GM12878 (cell line): ENCODE results near the gene GNA15. TPM values are rescaled to one million over a fixed set of nuclear protein-coding genes. Genes with fewer than 3 reads are reported as not detected.

Experiments used
- ATAC-seq: fragments of 200-7000 bp; cut with Tn5 transposase; 3 replicates; pipeline ENCODE4 v1.9.1; 2020; ENCODE audit warnings: mild to moderate bottlenecking, moderate library complexity
- BruUV-seq: library from RNA; stranded (reverse); fragments of 400-500 nt; replicated peaks from 2 replicates; lab custom pipeline; 2021; lab: Mats Ljungman, UMichigan
- CTCF ChIA-PET: fragments of 300-600 bp; sonication (Branson Sonifier 250); formaldehyde crosslinking; extraction: SDS; loops from one replicate; lab custom pipeline; 2021; ENCODE audit warnings: inconsistent platforms; lab: Yijun Ruan, JAX
- POLR2A ChIA-PET: fragments of 350-600 bp; formaldehyde crosslinking; extraction: SDS; loops from one replicate; lab custom pipeline; 2021; ENCODE audit warnings: inconsistent platforms; lab: Charles Lee
- RAD21 ChIA-PET: fragments of 300-600 bp; sonication (Branson Sonifier 250); formaldehyde crosslinking; loops from one replicate; lab custom pipeline; 2023; ENCODE audit warnings: antibody characterized with exemption; ENCODE audit not compliant: unreplicated experiment; lab: Charles Lee
- SMC1A ChIA-PET: fragments of 300-600 bp; sonication (Branson Sonifier 250); formaldehyde crosslinking; loops from one replicate; lab custom pipeline; 2023; ENCODE audit not compliant: unreplicated experiment, uncharacterized antibody; lab: Charles Lee
- DNase-seq: peaks from one replicate; pipeline ENCODE4 v3.0.0-alpha.2; 2011; ENCODE audit warnings: low read depth, low spot score
- FAIRE-seq: peaks from 3 replicates; lab custom pipeline; 2011; peaks lifted over from hg19 to GRCh38; lab: Jason Lieb, UNC
- H2AFZ ChIP-seq: 2 replicates; pipeline ENCODE4 v1.6.0; 2011; ENCODE audit warnings: low read depth, low read length, control low read depth; ENCODE audit not compliant: control insufficient read depth
- H3K27ac ChIP-seq: 2 replicates; pipeline ENCODE4 v1.5.1; 2011; ENCODE audit warnings: control low read depth; ENCODE audit not compliant: control insufficient read depth, insufficient read depth
- H3K27me3 ChIP-seq, 2 experiments: replicated peaks in 1 of 2; 2 replicates each; pipeline versions ENCODE4 v1.6.0 to v1.6.1; 2011; ENCODE audit warnings: low read length in 1 of 2; ENCODE audit not compliant: control insufficient read depth in 2 of 2, insufficient read depth in 2 of 2
- H3K36me3 ChIP-seq, 2 experiments: 2 replicates each; pipeline ENCODE4 v1.5.1; 2011; ENCODE audit warnings: low read length in 1 of 2; ENCODE audit not compliant: control insufficient read depth in 2 of 2, insufficient read depth in 2 of 2
- H3K4me1 ChIP-seq: 2 replicates; pipeline ENCODE4 v1.6.1; 2011; ENCODE audit warnings: mild to moderate bottlenecking, low read length, moderate library complexity, mixed read lengths; ENCODE audit not compliant: control insufficient read depth, insufficient read depth
- H3K4me2 ChIP-seq: 2 replicates; pipeline ENCODE4 v1.6.0; 2011; ENCODE audit warnings: control low read depth; ENCODE audit not compliant: control insufficient read depth, insufficient read depth
- H3K4me3 ChIP-seq: fragments of 200-600 bp; sonication (generic); 2 replicates; pipeline ENCODE4 v1.5.1; 2016
- H3K79me2 ChIP-seq: 2 replicates; pipeline ENCODE4 v1.6.0; 2011; ENCODE audit warnings: low read length; ENCODE audit not compliant: control insufficient read depth, insufficient read depth
- H3K9ac ChIP-seq: 2 replicates; pipeline ENCODE4 v1.8.0; 2011; ENCODE audit warnings: low read length, control low read depth, mixed read lengths; ENCODE audit not compliant: control insufficient read depth, insufficient read depth
- H3K9me3 ChIP-seq: replicated peaks from 3 replicates; pipeline ENCODE4 v1.5.1; 2011; ENCODE audit warnings: mild to moderate bottlenecking, low read length; ENCODE audit not compliant: control insufficient read depth, insufficient read depth
- H4K20me1 ChIP-seq: 2 replicates; pipeline ENCODE4 v1.6.0; 2011; ENCODE audit not compliant: control insufficient read depth, insufficient read depth
- ATF2 ChIP-seq: IDR thresholded peaks from 2 replicates; pipeline ENCODE4 v1.6.1; 2012; ENCODE audit warnings: low read length, inconsistent platforms
- BACH1 ChIP-seq: fragments of 450-650 bp; IDR thresholded peaks from 2 replicates; pipeline ENCODE4 v1.6.1; 2017; ENCODE audit warnings: mild to moderate bottlenecking, borderline replicate concordance
- BMI1 ChIP-seq: fragments of 450-650 bp; IDR thresholded peaks from 2 replicates; pipeline ENCODE4 v1.6.1; 2016; ENCODE audit warnings: mild to moderate bottlenecking, moderate library complexity, borderline replicate concordance
- CTCF ChIP-seq, 3 experiments: IDR thresholded peaks in 2 of 3; conservative IDR thresholded peaks in 1 of 3; 2 replicates each; pipeline ENCODE4 v1.5.1; 2011; ENCODE audit warnings: low read depth in 3 of 3, low read length in 3 of 3, mild to moderate bottlenecking in 3 of 3, control low read depth in 2 of 3, moderate library complexity in 2 of 3, inconsistent platforms in 1 of 3, mixed read lengths in 1 of 3; ENCODE audit not compliant: control insufficient read depth in 2 of 3, insufficient read depth in 1 of 3; ENCODE audit errors: extremely low read depth in 1 of 3
- FOXM1 ChIP-seq: IDR thresholded peaks from 2 replicates; pipeline ENCODE4 v1.6.1; 2012; ENCODE audit warnings: low read depth, mild to moderate bottlenecking, inconsistent platforms, low read length, moderate library complexity
- MYB ChIP-seq: fragments of 150-350 bp; IDR thresholded peaks from 2 replicates; pipeline ENCODE4 v1.6.1; 2014; ENCODE audit warnings: mild to moderate bottlenecking, low read depth, low read length, borderline replicate concordance
- NFXL1 ChIP-seq: fragments of 450-650 bp; IDR thresholded peaks from 2 replicates; pipeline ENCODE4 v1.6.1; 2017; ENCODE audit warnings: antibody characterized with exemption, mild to moderate bottlenecking, borderline replicate concordance
- NRF1 ChIP-seq: conservative IDR thresholded peaks from 2 replicates; pipeline ENCODE4 v1.6.1; 2011; ENCODE audit warnings: mild to moderate bottlenecking, low read depth, low read length, improper control_type of control experiment
- POU2F2 ChIP-seq: IDR thresholded peaks from 3 replicates; pipeline ENCODE4 v1.6.1; 2011; ENCODE audit warnings: low read depth, mild to moderate bottlenecking, low read length, borderline replicate concordance
- RBBP5 ChIP-seq: fragments of 200-600 bp; sonication (generic); conservative IDR thresholded peaks from 2 replicates; pipeline ENCODE4 v1.6.1; 2016
- RCOR1 ChIP-seq: conservative IDR thresholded peaks from 2 replicates; pipeline ENCODE4 v1.6.1; 2012; ENCODE audit warnings: low read depth, low read length, improper control_type of control experiment
- SMARCA5 ChIP-seq: fragments of 450-650 bp; IDR thresholded peaks from 2 replicates; pipeline ENCODE4 v1.6.1; 2017; ENCODE audit warnings: mild to moderate bottlenecking
- SPI1 ChIP-seq: IDR thresholded peaks from 2 replicates; pipeline ENCODE4 v1.6.1; 2011; ENCODE audit warnings: low read depth, mild to moderate bottlenecking, low read length, moderate library complexity, borderline replicate concordance; ENCODE audit not compliant: insufficient read depth
- SUPT20H ChIP-seq: IDR thresholded peaks from 2 replicates; pipeline ENCODE4 v1.6.1; 2011; ENCODE audit warnings: low read depth, mild to moderate bottlenecking, low read length, moderate library complexity, borderline replicate concordance; ENCODE audit not compliant: control insufficient read depth
- TBL1XR1 ChIP-seq: IDR thresholded peaks from 2 replicates; pipeline ENCODE4 v1.6.1; 2012; ENCODE audit warnings: low read depth, low read length, improper control_type of control experiment
- TCF3 ChIP-seq: IDR thresholded peaks from 2 replicates; pipeline ENCODE4 v1.6.1; 2012; ENCODE audit warnings: low read depth, mild to moderate bottlenecking, low read length, borderline replicate concordance; ENCODE audit not compliant: insufficient read depth
- ZNF622 ChIP-seq: fragments of 450-650 bp; IDR thresholded peaks from 2 replicates; pipeline ENCODE4 v1.6.1; 2017; ENCODE audit warnings: mild to moderate bottlenecking, inconsistent platforms
- WGBS: methylation state at CpG from one replicate; pipeline ENCODE4 v1.1.6; 2016; ENCODE audit warnings: low lambda C conversion rate; ENCODE audit not compliant: insufficient replicate concordance, insufficient coverage; ENCODE audit errors: missing lambda C conversion rate; 5-methylcytosine and 5-hydroxymethylcytosine counted together
- in situ Hi-C: fragments of 300-500 bp; cut with MboI; formaldehyde crosslinking; loops from 9 replicates; pipeline ENCODE4 v1.14.3; 2018; ENCODE audit warnings: mixed read lengths
- intact Hi-C: fragments of 100-400 bp; cut with micrococcal nuclease; formaldehyde crosslinking; loops from one replicate; pipeline ENCODE4 v1.14.2; 2022; ENCODE audit not compliant: unreplicated experiment
- polyA plus RNA-seq, 11 experiments: library from polyadenylated mRNA; depleted of rRNA in 4 of 11; unstranded in 6 of 11; stranded (reverse) in 5 of 11; fragments of >200 nt; fragmentation: Nextera tagmentation in 4 of 11; fragmentation: Illumina TruSeq in 1 of 11; extraction: Ambion mirVana in 4 of 11; extraction: Trizol in 1 of 11; gene quantifications; 1 replicate in 1 of 11; 2 replicates in 10 of 11; pipeline versions ENCODE4 v1.2.1 to v1.2.3, GENCODE V29; 2011 to 2016; ENCODE audit warnings: inconsistent platforms in 2 of 11, missing spikeins in 2 of 11, low read depth in 1 of 11
- total RNA-seq, 4 experiments: library from RNA; depleted of rRNA in 3 of 4; stranded (reverse); fragments of >200 nt in 3 of 4; fragmentation: Illumina TruSeq in 1 of 4; extraction: Trizol in 1 of 4; gene quantifications; 2 replicates each; pipeline versions ENCODE4 v1.2.1 to v1.2.3, GENCODE V29; 2013 to 2021
- TF ChIP-seq, protein P1 (sequence below): fragments of 450-650 bp; conservative IDR thresholded peaks from 2 replicates; pipeline ENCODE4 v1.6.1; 2017; ENCODE audit warnings: mild to moderate bottlenecking, moderate library complexity
- TF ChIP-seq, protein P2 (sequence below): fragments of 450-650 bp; IDR thresholded peaks from 2 replicates; pipeline ENCODE4 v1.6.1; 2014; ENCODE audit warnings: mild to moderate bottlenecking

The GNA15 gene
- total and polyA plus RNA-seq, 10 of the 15 experiments (the other 5 are each of a cell fraction or from before 2014, with no cell fraction given): 0.42 to 18.0 (median 9.4) TPM

GRCh38 chr19:3107658-3108057 is 28.2 kb upstream of the GNA15 start:
- FAIRE-seq: no peak
- H3K27ac ChIP-seq: no peak overlapping the region
- CTCF ChIA-PET: interaction anchor here (0.5 to 6.2 kb wide), 17 partner anchors 9 to 1235 kb away, joined by 3 to 73 read pairs (median 7); no protein-coding TSS in a partner anchor
- TF ChIP-seq CTCF (IDR thresholded peaks at IDR 0.05 in 2 of 3, conservative IDR thresholded peaks at IDR 0.05 in 1 of 3; ENCODE audit: control insufficient read depth in 2 of 3, extremely low read depth in 1 of 3, insufficient read depth in 1 of 3, low read depth in 3 of 3, low read length in 3 of 3) (no peak), TBL1XR1 (no peak), FOXM1 (no peak), BMI1 (no peak), NRF1 (no peak), RCOR1 (no peak), BACH1 (no peak), MYB (no peak), RBBP5 (no peak), SUPT20H (no peak), ZNF622 (no peak), SPI1 (no peak), POU2F2 (no peak), SMARCA5 (no peak), TCF3 (no peak), ATF2 (no peak), NFXL1 (no peak)
- TF ChIP-seq, protein P1, sequence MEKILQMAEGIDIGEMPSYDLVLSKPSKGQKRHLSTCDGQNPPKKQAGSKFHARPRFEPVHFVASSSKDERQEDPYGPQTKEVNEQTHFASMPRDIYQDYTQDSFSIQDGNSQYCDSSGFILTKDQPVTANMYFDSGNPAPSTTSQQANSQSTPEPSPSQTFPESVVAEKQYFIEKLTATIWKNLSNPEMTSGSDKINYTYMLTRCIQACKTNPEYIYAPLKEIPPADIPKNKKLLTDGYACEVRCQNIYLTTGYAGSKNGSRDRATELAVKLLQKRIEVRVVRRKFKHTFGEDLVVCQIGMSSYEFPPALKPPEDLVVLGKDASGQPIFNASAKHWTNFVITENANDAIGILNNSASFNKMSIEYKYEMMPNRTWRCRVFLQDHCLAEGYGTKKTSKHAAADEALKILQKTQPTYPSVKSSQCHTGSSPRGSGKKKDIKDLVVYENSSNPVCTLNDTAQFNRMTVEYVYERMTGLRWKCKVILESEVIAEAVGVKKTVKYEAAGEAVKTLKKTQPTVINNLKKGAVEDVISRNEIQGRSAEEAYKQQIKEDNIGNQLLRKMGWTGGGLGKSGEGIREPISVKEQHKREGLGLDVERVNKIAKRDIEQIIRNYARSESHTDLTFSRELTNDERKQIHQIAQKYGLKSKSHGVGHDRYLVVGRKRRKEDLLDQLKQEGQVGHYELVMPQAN: no peak
- TF ChIP-seq, protein P2, sequence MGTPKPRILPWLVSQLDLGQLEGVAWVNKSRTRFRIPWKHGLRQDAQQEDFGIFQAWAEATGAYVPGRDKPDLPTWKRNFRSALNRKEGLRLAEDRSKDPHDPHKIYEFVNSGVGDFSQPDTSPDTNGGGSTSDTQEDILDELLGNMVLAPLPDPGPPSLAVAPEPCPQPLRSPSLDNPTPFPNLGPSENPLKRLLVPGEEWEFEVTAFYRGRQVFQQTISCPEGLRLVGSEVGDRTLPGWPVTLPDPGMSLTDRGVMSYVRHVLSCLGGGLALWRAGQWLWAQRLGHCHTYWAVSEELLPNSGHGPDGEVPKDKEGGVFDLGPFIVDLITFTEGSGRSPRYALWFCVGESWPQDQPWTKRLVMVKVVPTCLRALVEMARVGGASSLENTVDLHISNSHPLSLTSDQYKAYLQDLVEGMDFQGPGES: no peak
- TF ChIP-seq, all 136 proteins: peak for 0
- no peaks in the 10 kb centered on the region; the same call in 1 of the 2 replicates for H4K20me1 ChIP-seq
- no peak overlapping the region for H3K4me2 ChIP-seq
- H3K36me3 ChIP-seq: no peaks in the 10 kb centered on the region
- ATAC-seq (no peak), DNase-seq (no peak)
- intact Hi-C loops: loop anchor here (1.0 kb wide), 1 partner anchor 145 kb away; no protein-coding TSS in a partner anchor
- ChIA-PET RAD21 (no interaction called here), POLR2A (no interaction called here), SMC1A (interaction anchor here (0.7 to 1.1 kb wide), 2 partner anchors 32 to 52 kb away, joined by 3 to 5 read pairs; no protein-coding TSS in a partner anchor)
- no peak overlapping the region for H3K4me3 ChIP-seq
- no peaks in the 10 kb centered on the region for H3K79me2 ChIP-seq
- H3K4me1 ChIP-seq: no peaks in the 10 kb centered on the region
- in situ Hi-C loops: no loop called here
- 83% methylated on average over 6 of the region's 7 CpGs for WGBS
- BruUV-seq: no TSS peak
- no peak overlapping the region for H2AFZ ChIP-seq
- H3K9me3 ChIP-seq: no peaks in the 10 kb centered on the region
- no peak overlapping the region for H3K9ac ChIP-seq
- H3K27me3 ChIP-seq: no peaks in the 10 kb centered on the region
